Transverse colon (tissue), 4 donors: ENCODE results near the gene PDCL3. TPM values are rescaled to one million over a fixed set of nuclear protein-coding genes. Genes with fewer than 3 reads are reported as not detected.

Source experiments
- DNase-seq: peaks from one replicate; pipeline ENCODE4 v3.0.0-alpha.2; 2019
- H3K27ac ChIP-seq, 4 donors: fragments of 200-600 bp; sonication (generic); 2 replicates each; pipeline ENCODE4 v1.5.1; 2016 to 2018; ENCODE audit warnings: inconsistent platforms in 4 of 4
- H3K27me3 ChIP-seq: fragments of 200-600 bp; sonication (generic); 2 replicates; pipeline ENCODE4 v1.5.1; 2017; ENCODE audit warnings: inconsistent platforms
- H3K36me3 ChIP-seq, 4 donors: fragments of 200-600 bp; sonication (generic); 2 replicates each; pipeline ENCODE4 v1.5.1; 2017 to 2019; ENCODE audit warnings: inconsistent platforms in 4 of 4
- H3K4me1 ChIP-seq, 4 donors: fragments of 200-600 bp; sonication (generic); 2 replicates each; pipeline ENCODE4 v1.5.1; 2017 to 2020; ENCODE audit warnings: inconsistent platforms in 4 of 4
- H3K4me3 ChIP-seq, 4 donors: fragments of 200-600 bp; sonication (generic); 1 replicate in 1 of 4; 2 replicates in 3 of 4; pipeline versions ENCODE4 v1.5.1 to v1.6.1; 2017 to 2019; ENCODE audit warnings: inconsistent platforms in 4 of 4
- H3K9me3 ChIP-seq, 2 donors: fragments of 200-600 bp; sonication (generic); 2 replicates each; pipeline ENCODE4 v1.5.1; 2017 to 2019; ENCODE audit warnings: inconsistent platforms in 2 of 2
- CTCF ChIP-seq, 5 experiments: fragments of 200-600 bp in 3 of 5; fragments of 450-650 bp in 2 of 5; sonication (generic) in 3 of 5; IDR thresholded peaks; 1 replicate in 2 of 5; 2 replicates in 3 of 5; pipeline ENCODE4 v1.5.1; 2016 to 2017; ENCODE audit warnings: antibody characterized with exemption in 5 of 5, inconsistent platforms in 3 of 5, mild to moderate bottlenecking in 2 of 5, moderate library complexity in 1 of 5
- EP300 ChIP-seq: sonication (generic); formaldehyde crosslinking; IDR thresholded peaks from one replicate; pipeline ENCODE4 v1.6.1; 2017; ENCODE audit warnings: antibody characterized with exemption, low read depth
- POLR2A ChIP-seq: fragments of 450-650 bp; IDR thresholded peaks from one replicate; pipeline ENCODE4 v1.6.1; 2016; ENCODE audit warnings: antibody characterized with exemption, mild to moderate bottlenecking, moderate library complexity
- POLR2AphosphoS5 ChIP-seq, 3 donors: sonication (generic); formaldehyde crosslinking; IDR thresholded peaks; one replicate each; pipeline ENCODE4 v1.6.1; 2016; ENCODE audit warnings: antibody characterized with exemption in 3 of 3
- WGBS, 2 donors: methylation state at CpG; one replicate each; pipeline ENCODE4 v1.1.5; 2018; ENCODE audit warnings: low coverage in 1 of 2; 5-methylcytosine and 5-hydroxymethylcytosine counted together
- in situ Hi-C, 4 donors: fragments of 200-750 bp; cut with MboI; loops; one replicate each; pipeline versions ENCODE4 v1.15.0 to v1.15.1; 2017; ENCODE audit warnings: low sequenced_read_pairs in 3 of 4, low pct_ligation_motif_present in 1 of 4, low pct_unique_long_range_greater_than_20kb in 1 of 4
- intact Hi-C: fragments of 100-400 bp; cut with DNase I; formaldehyde crosslinking; loops from one replicate; pipeline ENCODE4 v1.15.1; 2023; ENCODE audit warnings: low total_unique reads
- total RNA-seq, 4 donors: library from RNA; depleted of rRNA; stranded (reverse); fragments of >200 nt; gene quantifications; one replicate each; pipeline ENCODE4 v1.1.0, GENCODE V29; 2016

Gene PDCL3
- total RNA-seq, 4 donors from 2014 or later = 2.2 to 17.3 (median 15.8) TPM; not detected in 1

- no peaks in the 10 kb centered on the region for H3K36me3 ChIP-seq
- H3K4me1 ChIP-seq = peaks cover 0 to 2% (median under 1%) of the 10 kb centered on the region in 4 donors
- no peak for DNase-seq
- in situ Hi-C loops (no loop called here), intact Hi-C loops (no loop called here)
- 86 to 100% methylated on average over 4 of the region's 4 CpGs for WGBS, 2 donors
- no peaks in the 10 kb centered on the region for H3K27me3 ChIP-seq
- no peaks in the 10 kb centered on the region for H3K9me3 ChIP-seq
- TF ChIP-seq CTCF (IDR thresholded peaks at IDR 0.05) (no peak), EP300 (no peak), POLR2AphosphoS5 (IDR thresholded peaks at IDR 0.05) (no peak), POLR2A (no peak)
- no peak overlapping the region for H3K4me3 ChIP-seq
- H3K27ac ChIP-seq = no peak overlapping the region
Measured at GRCh38 chr2:100556746-100557145, 6.0 kb upstream of the PDCL3 start.

- in situ Hi-C loops (no loop called here), intact Hi-C loops (loop anchor here (5.0 kb wide), 1 partner anchor 143 kb away; the partner anchor contains the start of gene CHST10)
- TF ChIP-seq CTCF (IDR thresholded peaks at IDR 0.05) (no peak), POLR2AphosphoS5 (IDR thresholded peaks at IDR 0.05) (no peak), EP300 (no peak), POLR2A (no peak)
- H3K4me1 ChIP-seq = peaks cover 0 to 16% (median 11%) of the 10 kb centered on the region in 4 donors
- no peaks in the 10 kb centered on the region for H3K36me3 ChIP-seq
- DNase-seq = no peak
- H3K9me3 ChIP-seq = no peaks in the 10 kb centered on the region
- no peak overlapping the region for H3K27ac ChIP-seq
- 96 to 98% methylated on average over 4 to 9 of the region's 9 CpGs for WGBS, 2 donors
- H3K4me3 ChIP-seq = no peak overlapping the region
- no peaks in the 10 kb centered on the region for H3K27me3 ChIP-seq
Measured at GRCh38 chr2:100560216-100560830, 2.5 kb upstream of the PDCL3 start.

GRCh38 chr2:100561191-100561590, 1.6 kb upstream of the PDCL3 start:
- intact Hi-C loops = loop anchor here (5.0 kb wide), 1 partner anchor 144 kb away; the partner anchor contains the start of gene CHST10

More at GRCh38 chr2:100561191-100561590, 1.6 kb upstream of the PDCL3 start:
- peaks cover 0 to 16% (median 11%) of the 10 kb centered on the region in 4 donors for H3K4me1 ChIP-seq
- in situ Hi-C loops = no loop called here
- TF ChIP-seq POLR2A (no peak), EP300 (no peak), CTCF (IDR thresholded peaks at IDR 0.05) (no peak), POLR2AphosphoS5 (IDR thresholded peaks at IDR 0.05) (no peak)
- H3K27me3 ChIP-seq = no peaks in the 10 kb centered on the region
- no peaks in the 10 kb centered on the region for H3K9me3 ChIP-seq
- H3K36me3 ChIP-seq = no peaks in the 10 kb centered on the region
- DNase-seq = no peak
- WGBS, 2 donors = 93 to 100% methylated on average over 4 of the region's 4 CpGs
- no peak overlapping the region for H3K4me3 ChIP-seq
- H3K27ac ChIP-seq = peak overlapping the region in 3 of 4 donors; percentile 94 to 96 (median 96)
